H1 (cell line): ENCODE measurements around the gene BRICD5. TPM values are rescaled to one million over a fixed set of nuclear protein-coding genes. Genes with fewer than 3 reads are reported as not detected.
A peak's percentile ranks its signal among the peaks of the same experiment; 100 is the strongest.

Experiments used
- CTCF ChIA-PET: fragments of 300-600 bp; sonication (Branson Sonifier 250); formaldehyde crosslinking; loops from one replicate; lab custom pipeline; 2021; ENCODE audit not compliant: partially characterized antibody; lab: Charles Lee
- POLR2A ChIA-PET: fragments of 300-600 bp; sonication (Branson Sonifier 250); formaldehyde crosslinking; loops from one replicate; lab custom pipeline; 2021; ENCODE audit warnings: inconsistent platforms; ENCODE audit not compliant: partially characterized antibody; lab: Charles Lee
- DNase-seq, 2 experiments: peaks; one replicate each; pipeline versions ENCODE4 v3.0.0 to v3.0.0-alpha.2; 2010 to 2022; ENCODE audit warnings: low spot score in 2 of 2, low read depth in 1 of 2, mixed read lengths in 1 of 2
- FAIRE-seq: peaks from 2 replicates; lab custom pipeline; 2011; peaks lifted over from hg19 to GRCh38; lab: Jason Lieb, UNC
- H2AFZ ChIP-seq: 2 replicates; pipeline ENCODE4 v1.8.1; 2012; ENCODE audit warnings: low read length, inconsistent platforms
- H2AK5ac ChIP-seq: 2 replicates; pipeline ENCODE4 v1.6.1; 2013; ENCODE audit warnings: low read depth, low read length
- H2BK120ac ChIP-seq: replicated peaks from 2 replicates; pipeline ENCODE3; 2013; ENCODE audit warnings: low read depth, low read length, inconsistent platforms
- H2BK12ac ChIP-seq: 2 replicates; pipeline ENCODE4 v1.6.1; 2013; ENCODE audit warnings: low read depth, low read length
- H2BK15ac ChIP-seq: 2 replicates; pipeline ENCODE4 v1.6.1; 2013; ENCODE audit warnings: low read length
- H2BK20ac ChIP-seq: 2 replicates; pipeline ENCODE4 v1.6.1; 2013; ENCODE audit warnings: low read length
- H2BK5ac ChIP-seq: 2 replicates; pipeline ENCODE4 v1.6.1; 2013; ENCODE audit warnings: low read depth, low read length
- H3K14ac ChIP-seq: 2 replicates; pipeline ENCODE4 v1.6.1; 2013; ENCODE audit warnings: inconsistent platforms; ENCODE audit not compliant: insufficient read length
- H3K18ac ChIP-seq: 2 replicates; pipeline ENCODE4 v1.6.1; 2013; ENCODE audit warnings: low read length; ENCODE audit errors: extremely low read depth
- H3K23ac ChIP-seq: 2 replicates; pipeline ENCODE4 v1.6.1; 2013; ENCODE audit warnings: inconsistent platforms; ENCODE audit not compliant: insufficient read length
- H3K23me2 ChIP-seq: 2 replicates; pipeline ENCODE4 v1.6.1; 2013; ENCODE audit warnings: low read depth, low read length
- H3K27ac ChIP-seq: 2 replicates; pipeline ENCODE4 v1.6.1; 2011; ENCODE audit warnings: low read depth, low read length, inconsistent platforms
- H3K27me3 ChIP-seq, 4 experiments: replicated peaks in 1 of 4; 1 replicate in 1 of 4; 2 replicates in 3 of 4; pipeline versions ENCODE4 v1.6.1 to v1.8.1; 2011 to 2013; ENCODE audit warnings: low read length in 3 of 4, mild to moderate bottlenecking in 3 of 4, inconsistent platforms in 2 of 4, mixed read lengths in 2 of 4, moderate library complexity in 1 of 4; ENCODE audit not compliant: control insufficient read depth in 3 of 4, insufficient read depth in 3 of 4; ENCODE audit errors: extremely low read depth in 1 of 4
- H3K36me3 ChIP-seq, 4 experiments: 2 replicates each; pipeline versions ENCODE4 v1.6.1 to v1.8.1; 2011 to 2013; ENCODE audit warnings: mild to moderate bottlenecking in 4 of 4, low read length in 3 of 4, moderate library complexity in 2 of 4, control low read depth in 1 of 4, inconsistent platforms in 1 of 4; ENCODE audit not compliant: insufficient read depth in 4 of 4, control insufficient read depth in 2 of 4
- H3K4ac ChIP-seq: replicated peaks from 2 replicates; pipeline ENCODE3; 2013; ENCODE audit warnings: low read length, low read depth, mixed read lengths, inconsistent platforms; ENCODE audit not compliant: insufficient read length
- H3K4me1 ChIP-seq, 4 experiments: replicated peaks in 1 of 4; 1 replicate in 1 of 4; 2 replicates in 3 of 4; pipeline versions ENCODE4 v1.6.1 to v1.8.1; 2011 to 2013; ENCODE audit warnings: low read length in 3 of 4, inconsistent platforms in 2 of 4, mixed read lengths in 1 of 4; ENCODE audit not compliant: insufficient read depth in 4 of 4, control insufficient read depth in 3 of 4
- H3K4me2 ChIP-seq, 2 experiments: 2 replicates each; pipeline versions ENCODE4 v1.6.1 to v1.8.1; 2011 to 2013; ENCODE audit warnings: low read depth in 2 of 2, low read length in 2 of 2, control low read depth in 1 of 2, inconsistent platforms in 1 of 2, mild to moderate bottlenecking in 1 of 2; ENCODE audit not compliant: insufficient read depth in 1 of 2
- H3K4me3 ChIP-seq, 4 experiments: fragments of 200-600, 300-600 bp in 1 of 4; sonication (generic), shearing (Covaris generic), sonication (Bioruptor Twin) in 1 of 4; 2 replicates each; pipeline versions ENCODE4 v1.5.1 to v1.8.1; 2011 to 2016; ENCODE audit warnings: low read length in 4 of 4, low read depth in 3 of 4, control low read depth in 2 of 4, inconsistent platforms in 2 of 4, mild to moderate bottlenecking in 2 of 4, mixed read lengths in 1 of 4, moderate library complexity in 1 of 4; ENCODE audit not compliant: insufficient read depth in 2 of 4; ENCODE audit errors: extremely low read depth in 1 of 4
- H3K56ac ChIP-seq: replicated peaks from 2 replicates; pipeline ENCODE3; 2013; ENCODE audit warnings: low read depth, mild to moderate bottlenecking, mixed read lengths, low read length, inconsistent platforms; ENCODE audit not compliant: insufficient read length
- H3K79me1 ChIP-seq: 2 replicates; pipeline ENCODE4 v1.6.1; 2013; ENCODE audit warnings: low read depth, low read length, control low read depth
- H3K79me2 ChIP-seq, 2 experiments: 2 replicates each; pipeline versions ENCODE4 v1.6.1 to v1.8.1; 2012 to 2013; ENCODE audit warnings: low read length in 2 of 2, mild to moderate bottlenecking in 2 of 2, inconsistent platforms in 1 of 2; ENCODE audit not compliant: insufficient read depth in 2 of 2, control insufficient read depth in 1 of 2
- H3K9ac ChIP-seq, 4 experiments: replicated peaks in 1 of 4; 1 replicate in 1 of 4; 2 replicates in 3 of 4; pipeline versions ENCODE4 v1.6.1 to v1.8.1; 2011 to 2013; ENCODE audit warnings: low read depth in 3 of 4, low read length in 3 of 4, control low read depth in 2 of 4, mild to moderate bottlenecking in 2 of 4, moderate library complexity in 2 of 4, inconsistent platforms in 1 of 4; ENCODE audit errors: extremely low read depth in 1 of 4
- H3K9me3 ChIP-seq, 2 experiments: 2 replicates each; pipeline versions ENCODE4 v1.6.1 to v1.8.1; 2012 to 2013; ENCODE audit warnings: mild to moderate bottlenecking in 2 of 2, moderate library complexity in 2 of 2, control low read depth in 1 of 2, inconsistent platforms in 1 of 2, low read depth in 1 of 2, low read length in 1 of 2, mixed read lengths in 1 of 2; ENCODE audit not compliant: insufficient read depth in 2 of 2
- H4K20me1 ChIP-seq, 2 experiments: replicated peaks in 1 of 2; 2 replicates each; pipeline versions ENCODE3 to v1.8.1; 2011 to 2013; ENCODE audit warnings: inconsistent platforms in 2 of 2, low read length in 2 of 2, mild to moderate bottlenecking in 1 of 2; ENCODE audit not compliant: insufficient read depth in 2 of 2, control insufficient read depth in 1 of 2
- H4K5ac ChIP-seq: 2 replicates; pipeline ENCODE4 v1.6.1; 2013; ENCODE audit warnings: low read length, low read depth, mixed read lengths, inconsistent platforms; ENCODE audit not compliant: insufficient read length
- H4K8ac ChIP-seq: 2 replicates; pipeline ENCODE4 v1.8.0; 2013; ENCODE audit warnings: mild to moderate bottlenecking, moderate library complexity, low read length, inconsistent platforms; ENCODE audit not compliant: insufficient read depth; ENCODE audit errors: extremely low read depth
- H4K91ac ChIP-seq: replicated peaks from 2 replicates; pipeline ENCODE3; 2013; ENCODE audit warnings: low read length, mixed read lengths, inconsistent platforms; ENCODE audit not compliant: insufficient read length
- CBX5 ChIP-seq: fragments of 300-800, 300-1000 bp; sonication (generic); IDR thresholded peaks from 2 replicates; pipeline ENCODE4 v1.7.1; 2016; ENCODE audit warnings: antibody characterized with exemption, low read length, low read depth
- CTCF ChIP-seq, 3 experiments: IDR thresholded peaks; 1 replicate in 2 of 3; 2 replicates in 1 of 3; pipeline versions ENCODE4 v1.5.1 to v1.6.1; 2011; ENCODE audit warnings: low read length in 3 of 3, mild to moderate bottlenecking in 3 of 3, inconsistent platforms in 2 of 3, low read depth in 1 of 3, moderate library complexity in 1 of 3; ENCODE audit not compliant: insufficient read depth in 1 of 3; ENCODE audit errors: control extremely low read depth in 1 of 3
- EP300 ChIP-seq, 2 experiments: IDR thresholded peaks; 1 replicate in 1 of 2; 2 replicates in 1 of 2; pipeline ENCODE4 v1.6.1; 2011 to 2012; ENCODE audit warnings: low read depth in 2 of 2, low read length in 2 of 2, mild to moderate bottlenecking in 2 of 2, borderline replicate concordance in 1 of 2, inconsistent platforms in 1 of 2, moderate library complexity in 1 of 2
- GABPA ChIP-seq: IDR thresholded peaks from 2 replicates; pipeline ENCODE4 v1.6.1; 2011; ENCODE audit warnings: mild to moderate bottlenecking, low read length, moderate library complexity, borderline replicate concordance; ENCODE audit not compliant: insufficient read depth
- RBBP5 ChIP-seq: IDR thresholded peaks from 2 replicates; pipeline ENCODE4 v1.7.1; 2012; ENCODE audit warnings: low read depth, mild to moderate bottlenecking, inconsistent platforms, low read length, moderate library complexity, borderline replicate concordance
- SIRT6 ChIP-seq: IDR thresholded peaks from one replicate; pipeline ENCODE4 v1.7.1; 2012; ENCODE audit warnings: low read length, inconsistent platforms
- SP1 ChIP-seq: IDR thresholded peaks from 2 replicates; pipeline ENCODE4 v1.6.1; 2011; ENCODE audit warnings: low read depth, low read length
- SP4 ChIP-seq: IDR thresholded peaks from 2 replicates; pipeline ENCODE4 v1.6.1; 2012; ENCODE audit warnings: low read length, inconsistent platforms
- TAF7 ChIP-seq: optimal IDR thresholded peaks from 2 replicates; pipeline ENCODE3; 2011; ENCODE audit warnings: low read depth, mild to moderate bottlenecking, inconsistent platforms, low read length, moderate library complexity, borderline replicate concordance
- WGBS, 2 experiments: shearing (Covaris generic) in 1 of 2; methylation state at CpG; one replicate each; pipeline versions ENCODE4 v1.1.6 to v1.1.7; 2013 to 2015; ENCODE audit warnings: low lambda C conversion rate in 2 of 2, mixed read lengths in 2 of 2, inconsistent platforms in 1 of 2, low coverage in 1 of 2, missing lambda C conversion rate in 1 of 2; ENCODE audit not compliant: insufficient replicate concordance in 2 of 2, insufficient coverage in 1 of 2, insufficient read length in 1 of 2; ENCODE audit errors: extremely low coverage in 1 of 2, missing lambda C conversion rate in 1 of 2; 5-methylcytosine and 5-hydroxymethylcytosine counted together
- polyA plus RNA-seq, 7 experiments: library from polyadenylated mRNA; depleted of rRNA in 3 of 7; stranded (reverse) in 5 of 7; unstranded in 2 of 7; fragments of >200 nt in 5 of 7; fragments of 200-250 nt in 2 of 7; gene quantifications; 1 replicate in 5 of 7; 2 replicates in 1 of 7; 4 replicates in 1 of 7; pipeline versions ENCODE4 v1.2.1 to v1.2.3, GENCODE V29; 2011 to 2013; ENCODE audit warnings: missing spikeins in 2 of 7, mixed read lengths in 2 of 7
- total RNA-seq: library from RNA; stranded (reverse); fragmentation: NEBNext Ultra II Directional; extraction: Animal tissue kit (Norgen Biotek cat#: 25700); gene quantifications from 2 replicates; pipeline ENCODE4 v1.2.1, GENCODE V29; 2021
- TF ChIP-seq, protein P1 (sequence below): IDR thresholded peaks from 2 replicates; pipeline ENCODE4 v1.6.1; 2012; ENCODE audit warnings: inconsistent platforms

The BRICD5 gene
- total and polyA plus RNA-seq, 2 of the 8 experiments (the other 6 are each of a cell fraction or from before 2014, with no cell fraction given) = 8.5 to 14.2 TPM

DNA sequence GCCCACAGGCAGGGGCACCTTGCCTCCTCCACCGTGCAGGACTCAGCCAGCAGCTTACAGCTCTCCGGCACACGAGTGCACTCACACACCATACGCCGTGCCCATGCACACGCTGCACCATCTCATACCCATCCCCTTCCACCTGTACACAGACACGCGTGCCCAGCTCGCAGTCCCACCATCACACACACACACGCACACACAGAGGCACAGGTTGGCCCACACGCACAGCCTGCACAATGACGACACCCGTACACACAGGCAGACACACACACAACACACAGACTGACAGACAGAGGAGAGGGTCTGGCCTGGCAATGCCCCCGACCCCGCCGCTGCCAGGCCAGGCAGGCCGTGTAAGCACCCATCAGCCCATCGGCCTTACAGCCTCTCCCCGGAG, 26.3 kb downstream of the BRICD5 start:
- Histone ChIP-seq H4K8ac (no peak overlapping the region), H2AFZ (no peak overlapping the region), H4K20me1 (peaks cover 0 to 6% of the 10 kb centered on the region in 2 experiments), H2BK15ac (0 out of 2 replicates have a peak overlapping the region, but pooled peaks have one; percentile 46), H4K5ac (no peak overlapping the region), H3K23ac (no peak overlapping the region), H3K79me1 (no peaks in the 10 kb centered on the region), H2BK120ac (no peak overlapping the region), H3K4me3 (no peak overlapping the region), H2BK5ac (no peak overlapping the region; the same call in 1 of the 2 replicates), H4K91ac (peak overlapping the region; percentile 65), H2BK20ac (no peak overlapping the region), H3K27me3 (no peaks in the 10 kb centered on the region; a peak in 1 of 7 replicates), H3K23me2 (peaks cover 2% of the 10 kb centered on the region; the same call in 1 of the 2 replicates), H3K9me3 (no peaks in the 10 kb centered on the region), H3K9ac (no peak overlapping the region), H3K4me2 (no peak overlapping the region), H3K14ac (no peak overlapping the region), H3K4me1 (peaks cover 0 to 7% (median 2%) of the 10 kb centered on the region in 4 experiments; a peak in 4 of 7 replicates), H3K27ac (no peak overlapping the region), H2BK12ac (0 out of 2 replicates have a peak overlapping the region, but pooled peaks have one; percentile 5), H3K56ac (no peak overlapping the region), H3K18ac (no peak overlapping the region), H3K79me2 (no peaks in the 10 kb centered on the region), H3K4ac (no peak overlapping the region), H3K36me3 (peaks cover 0 to 4% (median 0%) of the 10 kb centered on the region in 4 experiments; a peak in 1 of 8 replicates), H2AK5ac (no peak overlapping the region)
- 95% methylated on average over 19 of the region's 19 CpGs; no CpG with 5 or more reads in 1 of the 2 experiments for WGBS, 2 experiments
- ChIA-PET CTCF (interaction anchor here (0.5 to 0.8 kb wide), 2 partner anchors 10 to 128 kb away, joined by 3 to 4 read pairs; no protein-coding TSS in a partner anchor), POLR2A (interaction anchor here (0.6 to 4.9 kb wide), 10 partner anchors 8 to 54 kb away, joined by 3 to 17 read pairs (median 3); partner anchors contain the start of genes BRICD5, PGP and TRAF7)
- DNase-seq = no peak
- FAIRE-seq = no peak
- TF ChIP-seq CBX5 (no peak), SP4 (no peak), CTCF (IDR thresholded peaks at IDR 0.05; ENCODE audit: control extremely low read depth in 1 of 3, insufficient read depth in 1 of 3, low read depth in 1 of 3, low read length in 3 of 3) (no peak), SP1 (no peak), TAF7 (no peak), RBBP5 (no peak), GABPA (no peak), SIRT6 (no peak), EP300 (IDR thresholded peaks at IDR 0.05; ENCODE audit: borderline replicate concordance in 1 of 2, low read depth in 2 of 2, low read length in 2 of 2) (no peak)
- TF ChIP-seq, protein P1, sequence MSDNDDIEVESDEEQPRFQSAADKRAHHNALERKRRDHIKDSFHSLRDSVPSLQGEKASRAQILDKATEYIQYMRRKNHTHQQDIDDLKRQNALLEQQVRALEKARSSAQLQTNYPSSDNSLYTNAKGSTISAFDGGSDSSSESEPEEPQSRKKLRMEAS = no peak
